IPS-NIHi7 (cell line): Measurements from ENCODE around the gene HGFAC.
"Not testable (repeated sequence)": the region's sequence is repeated elsewhere in the genome, so short reads cannot be mapped to it uniquely, and the experiment has no call there.

Experiments used
- DNase-seq: peaks from one replicate; pipeline ENCODE4 v3.0.0; 2012; ENCODE audit warnings: mixed read lengths; ENCODE audit errors: extremely low spot score

The HGFAC gene

DNA sequence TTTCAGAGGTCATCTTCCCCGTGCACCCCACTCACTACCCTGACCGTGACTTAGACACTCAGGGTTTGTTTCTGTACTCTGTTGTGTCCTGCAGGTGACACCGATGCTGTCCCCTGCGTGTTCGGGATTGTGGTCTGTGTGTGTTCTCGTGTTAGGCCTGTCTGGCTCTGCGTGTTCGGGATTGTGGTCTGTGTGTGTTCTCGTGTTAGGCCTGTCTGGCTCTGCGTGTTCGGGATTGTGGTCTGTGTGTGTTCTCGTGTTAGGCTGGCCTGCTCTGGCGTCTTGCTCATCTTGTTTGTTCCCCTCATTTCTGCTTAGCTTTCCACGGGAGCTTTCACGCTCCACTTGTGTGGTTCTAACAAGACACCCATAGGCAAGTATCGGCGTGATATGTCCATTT, 30.6 kb upstream of the HGFAC start:
- not testable (repeated sequence) for DNase-seq

DNA sequence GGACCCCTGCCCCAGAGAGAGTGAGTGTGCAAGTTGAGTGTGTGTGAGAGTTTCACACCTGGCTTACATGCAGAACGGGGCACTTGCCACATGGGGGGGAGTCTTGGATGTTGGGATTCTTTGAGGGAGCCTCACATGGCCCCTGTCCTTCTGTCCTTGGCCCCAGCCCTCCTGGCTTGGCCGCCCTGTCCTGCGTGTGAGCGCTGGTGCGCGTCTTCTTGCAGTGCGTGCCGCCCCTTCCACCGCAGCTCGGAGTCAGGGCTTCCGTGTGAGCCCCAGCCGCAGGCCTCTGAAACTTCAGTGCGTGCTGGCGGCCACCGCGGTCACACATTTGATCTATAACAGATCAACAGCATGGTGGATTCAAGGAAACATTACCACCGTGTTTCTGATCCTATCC, 30.1 kb upstream of the HGFAC start:
- no peak for DNase-seq

DNA sequence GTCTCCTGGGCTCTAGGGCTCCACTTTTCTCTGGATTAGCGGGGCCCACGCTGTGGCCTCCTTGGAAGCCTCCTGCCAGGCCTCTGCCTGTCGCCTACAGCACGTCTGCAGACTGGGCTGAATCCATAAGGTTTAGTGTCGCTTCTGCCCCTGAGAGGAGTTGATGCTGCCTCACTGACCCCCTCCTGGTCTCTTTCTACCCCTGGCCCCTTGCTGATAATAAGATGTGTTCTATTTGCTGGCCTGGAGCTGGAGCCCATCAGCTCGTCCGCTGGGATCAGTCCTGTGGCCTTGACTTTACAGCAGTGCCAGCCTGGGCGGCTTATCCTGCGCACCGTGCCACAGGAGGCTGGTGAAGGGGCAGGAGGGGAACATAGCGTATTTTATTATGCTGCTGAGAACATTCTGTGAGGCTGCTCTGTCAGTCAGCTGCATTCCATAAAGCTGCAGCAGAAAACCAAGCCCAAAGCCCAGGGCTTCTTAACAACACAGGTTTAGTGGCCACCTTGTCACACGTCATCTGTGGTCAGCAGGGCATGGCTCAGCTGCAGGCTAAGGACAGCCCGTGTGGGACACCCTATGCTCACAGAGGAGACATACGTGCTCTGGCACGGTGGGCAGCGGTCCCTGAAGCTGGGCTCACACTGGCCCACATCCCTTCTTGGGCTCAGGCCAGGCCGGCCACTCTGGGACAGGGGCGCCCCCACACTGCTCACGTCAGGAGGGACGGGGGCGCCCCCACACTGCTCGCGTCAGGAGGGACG, 29.3 kb upstream of the HGFAC start:
- no peak for DNase-seq

DNA sequence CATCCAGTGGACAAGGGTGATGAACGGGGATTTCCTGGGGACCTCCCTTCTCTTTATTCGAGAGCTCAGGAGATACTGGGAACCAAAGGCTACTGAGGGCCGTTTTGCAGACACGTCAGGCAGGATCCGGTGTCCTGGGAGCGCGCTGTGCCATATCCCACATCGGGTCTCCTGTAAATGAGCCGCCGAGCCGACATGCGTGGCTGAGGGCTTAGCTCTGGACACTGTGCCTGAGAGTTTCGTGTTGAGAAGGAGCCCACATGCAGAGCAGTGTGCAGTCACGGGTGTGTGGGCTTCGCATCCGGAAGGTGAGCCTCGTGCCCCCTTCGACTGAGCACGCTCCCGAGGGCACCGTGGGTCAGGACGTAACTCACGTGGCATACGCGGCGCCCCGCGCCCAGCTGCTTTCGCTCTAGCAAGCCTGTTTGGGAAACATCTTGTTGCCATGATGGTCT, 28.5 kb upstream of the HGFAC start:
- no peak for DNase-seq

DNA sequence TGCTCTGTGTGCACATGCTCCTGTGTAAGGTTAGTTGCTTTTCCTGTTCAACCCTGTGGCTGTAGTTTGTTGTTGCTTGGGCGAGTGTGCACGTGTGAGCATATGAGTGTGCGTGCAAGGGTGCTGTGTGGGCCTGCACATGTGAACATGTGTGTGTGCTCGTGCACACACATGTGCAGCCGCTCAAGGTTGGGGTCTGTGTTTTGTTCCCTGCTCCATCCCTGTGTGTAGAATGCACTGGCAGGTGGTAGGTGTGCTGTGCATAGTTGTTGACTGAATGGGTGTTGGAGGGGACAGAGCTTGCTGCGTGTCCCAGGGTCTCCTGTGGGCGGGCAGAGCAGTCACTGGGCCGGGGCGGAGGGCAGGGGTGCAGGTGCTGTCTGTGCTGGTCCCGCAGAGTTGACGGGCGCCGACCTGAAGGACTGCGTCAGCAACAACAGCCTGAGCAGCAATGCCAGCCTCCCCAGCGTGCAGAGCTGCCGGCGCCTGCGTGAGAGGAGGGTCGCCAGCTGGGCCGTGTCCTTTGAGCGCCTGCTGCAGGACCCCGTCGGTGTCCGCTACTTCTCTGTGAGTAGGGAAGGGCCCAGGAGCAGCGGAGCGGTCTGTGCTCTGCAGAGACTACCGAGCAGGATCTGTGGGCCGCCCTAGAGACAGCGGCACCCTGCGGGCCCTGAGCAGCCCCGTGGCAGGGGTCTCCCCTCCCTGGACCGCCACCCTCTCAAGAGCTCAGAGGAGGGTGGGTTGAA, 27.9 kb upstream of the HGFAC start:
- no peak for DNase-seq

DNA sequence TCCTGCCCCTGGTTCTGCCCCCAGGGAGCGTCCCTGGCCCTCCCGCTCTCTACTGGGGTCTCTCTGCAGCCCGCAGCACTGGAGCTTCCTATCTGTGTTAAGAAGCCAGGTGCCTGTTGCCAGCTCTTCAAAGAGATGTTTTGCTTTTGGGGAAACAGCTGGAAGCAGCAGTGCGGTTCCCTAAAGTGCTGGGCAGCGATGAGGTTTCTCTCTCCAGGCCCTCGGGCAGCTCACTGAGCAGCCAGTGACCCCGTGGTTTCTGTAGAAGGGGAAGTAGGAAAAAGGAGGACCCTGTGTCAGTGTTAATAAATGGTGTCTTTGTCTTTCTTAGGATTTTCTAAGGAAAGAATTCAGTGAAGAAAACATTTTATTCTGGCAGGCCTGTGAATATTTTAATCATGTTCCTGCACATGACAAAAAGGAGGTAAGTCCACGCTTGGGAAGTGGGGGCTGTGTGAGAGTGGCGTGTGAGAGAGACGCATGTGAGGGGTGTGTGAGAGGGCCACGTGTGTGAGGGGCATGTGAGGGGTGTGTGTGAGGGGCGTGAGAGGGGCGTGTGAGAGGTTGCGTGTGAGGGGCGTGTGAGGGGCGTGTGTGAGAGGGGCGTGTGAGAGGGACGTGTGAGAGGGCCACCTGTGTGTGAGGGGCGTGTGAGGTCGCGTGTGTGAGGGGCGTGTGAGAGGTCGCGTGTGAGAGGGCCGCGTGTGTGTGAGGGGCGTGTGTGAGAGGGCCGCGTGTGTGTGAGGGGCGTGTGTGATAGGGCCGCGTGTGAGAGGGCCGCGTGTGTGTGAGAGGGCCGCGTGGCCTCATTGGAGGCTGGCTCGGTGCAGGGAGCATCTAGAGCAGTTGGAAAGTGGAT, 27.1 kb upstream of the HGFAC start:
- no peak for DNase-seq

DNA sequence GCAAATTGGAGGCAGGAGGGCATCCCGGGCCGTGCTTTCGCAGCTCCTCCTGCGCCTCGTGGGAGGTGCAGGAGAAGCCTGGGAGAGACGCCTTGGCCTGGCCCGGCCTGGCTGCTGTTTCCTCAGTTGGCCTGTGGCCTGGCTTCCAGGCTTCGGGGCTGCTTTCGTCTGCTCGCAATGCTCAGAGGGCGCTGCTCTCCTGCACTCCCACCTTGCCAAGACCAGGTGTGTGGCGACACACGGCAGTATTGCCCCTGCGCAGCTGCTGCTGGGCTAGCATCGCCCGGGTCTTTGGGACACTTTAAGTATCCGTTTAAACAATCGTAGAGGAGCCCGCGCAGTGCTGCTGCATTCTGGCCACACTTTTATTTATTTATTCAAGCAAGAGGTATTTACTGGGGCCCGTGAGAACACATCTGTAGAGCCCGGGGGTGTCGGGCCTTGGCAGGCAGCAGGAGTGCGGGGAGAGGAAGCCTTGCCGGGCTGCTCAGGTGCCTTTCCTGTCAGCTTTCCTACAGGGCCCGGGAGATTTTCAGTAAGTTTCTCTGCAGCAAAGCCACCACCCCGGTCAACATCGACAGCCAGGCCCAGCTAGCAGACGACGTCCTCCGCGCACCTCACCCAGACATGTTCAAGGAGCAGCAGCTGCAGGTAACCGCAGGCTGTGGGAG, 26.2 kb upstream of the HGFAC start:
- no peak for DNase-seq

DNA sequence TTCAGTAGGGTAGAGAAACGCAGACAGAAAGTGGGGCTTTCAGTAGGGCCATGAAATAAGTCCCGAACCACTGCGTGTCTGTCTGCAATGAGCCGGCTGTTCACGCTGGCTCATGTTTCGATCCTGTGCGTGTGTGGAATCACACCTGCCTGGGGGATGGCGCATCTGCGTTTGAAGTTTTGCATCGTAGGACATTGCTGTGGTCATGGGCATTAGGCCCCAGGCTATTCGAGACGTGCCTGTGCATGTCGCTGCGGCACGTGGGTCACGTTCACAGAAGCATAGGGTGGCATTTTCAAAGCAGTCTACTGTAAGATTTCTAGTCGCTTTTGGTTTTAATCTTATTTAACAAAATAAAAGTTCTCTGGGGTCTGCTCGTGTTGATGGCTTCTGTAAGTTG, 25.5 kb upstream of the HGFAC start:
- DNase-seq = no peak

DNA sequence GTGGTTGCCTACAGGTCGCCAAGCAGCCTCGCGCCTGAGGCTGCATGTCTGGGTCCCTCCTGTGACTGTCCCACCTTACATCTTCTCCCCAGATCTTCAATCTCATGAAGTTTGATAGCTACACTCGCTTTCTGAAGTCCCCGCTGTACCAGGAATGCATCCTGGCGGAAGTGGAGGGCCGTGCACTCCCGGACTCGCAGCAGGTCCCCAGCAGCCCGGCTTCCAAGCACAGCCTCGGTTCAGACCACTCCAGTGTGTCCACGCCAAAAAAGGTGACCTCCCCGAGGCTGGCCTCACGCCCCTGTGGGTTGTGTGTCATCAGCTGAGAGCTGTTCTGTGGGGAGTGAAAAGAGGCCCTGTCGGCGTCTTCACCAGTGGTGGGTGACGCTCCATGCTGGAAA, 24.9 kb upstream of the HGFAC start:
- DNase-seq = no peak

DNA sequence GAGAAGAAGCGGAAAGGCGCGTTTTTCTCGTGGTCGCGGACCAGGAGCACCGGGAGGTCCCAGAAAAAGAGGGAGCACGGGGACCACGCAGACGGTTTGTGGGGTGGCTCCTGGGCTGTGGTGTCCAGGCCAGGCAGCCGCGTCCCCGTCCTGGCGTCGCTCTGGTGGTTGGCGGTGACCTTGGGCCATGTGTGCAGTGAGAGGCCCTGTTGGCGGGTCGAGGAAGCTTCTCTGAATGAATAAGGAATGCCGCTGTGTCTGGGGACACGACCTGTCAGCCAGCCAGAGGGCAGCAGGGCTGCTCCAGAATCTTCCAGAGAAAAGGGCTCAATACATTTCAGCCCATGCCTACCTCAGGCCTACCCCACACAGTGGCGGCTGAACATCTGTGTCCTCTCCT, 24.3 kb upstream of the HGFAC start:
- no peak for DNase-seq

DNA sequence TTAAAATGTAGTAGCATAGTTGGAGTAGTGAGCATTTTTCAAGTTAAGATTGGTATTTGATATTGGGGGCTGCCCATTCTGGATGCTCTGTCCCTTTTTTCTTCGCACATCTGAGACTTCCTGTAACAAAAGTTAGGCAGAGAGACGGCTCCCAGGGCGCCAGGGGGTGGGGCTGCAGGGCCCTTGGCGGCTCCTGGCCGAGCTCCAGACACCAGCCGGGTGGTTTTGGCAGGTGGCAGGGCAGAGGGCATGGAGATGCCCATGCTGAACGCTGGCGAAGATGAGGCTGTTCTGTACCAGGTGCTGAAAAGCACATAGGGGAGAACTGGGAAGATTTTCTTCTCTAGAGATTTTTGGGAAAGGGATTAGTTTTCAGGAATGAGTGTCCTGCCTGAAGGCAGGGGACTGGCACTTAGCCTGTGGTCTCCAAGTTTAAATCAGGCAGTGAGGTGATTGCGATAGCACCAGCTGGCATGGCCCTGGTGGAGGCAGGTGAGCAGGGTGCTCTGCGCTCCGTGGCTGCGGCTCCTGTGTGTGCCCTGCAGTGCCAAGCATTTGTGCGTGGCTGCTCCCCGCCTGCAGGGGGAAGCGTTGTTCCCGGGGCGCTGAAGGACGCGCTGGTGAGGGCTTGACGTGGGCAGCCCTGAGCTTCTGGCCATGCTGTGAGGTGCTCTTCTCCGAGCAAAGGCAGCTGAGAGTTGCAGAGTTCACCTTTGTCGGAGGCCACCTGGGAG, 23.6 kb upstream of the HGFAC start:
- DNase-seq = peak; percentile 64

DNA sequence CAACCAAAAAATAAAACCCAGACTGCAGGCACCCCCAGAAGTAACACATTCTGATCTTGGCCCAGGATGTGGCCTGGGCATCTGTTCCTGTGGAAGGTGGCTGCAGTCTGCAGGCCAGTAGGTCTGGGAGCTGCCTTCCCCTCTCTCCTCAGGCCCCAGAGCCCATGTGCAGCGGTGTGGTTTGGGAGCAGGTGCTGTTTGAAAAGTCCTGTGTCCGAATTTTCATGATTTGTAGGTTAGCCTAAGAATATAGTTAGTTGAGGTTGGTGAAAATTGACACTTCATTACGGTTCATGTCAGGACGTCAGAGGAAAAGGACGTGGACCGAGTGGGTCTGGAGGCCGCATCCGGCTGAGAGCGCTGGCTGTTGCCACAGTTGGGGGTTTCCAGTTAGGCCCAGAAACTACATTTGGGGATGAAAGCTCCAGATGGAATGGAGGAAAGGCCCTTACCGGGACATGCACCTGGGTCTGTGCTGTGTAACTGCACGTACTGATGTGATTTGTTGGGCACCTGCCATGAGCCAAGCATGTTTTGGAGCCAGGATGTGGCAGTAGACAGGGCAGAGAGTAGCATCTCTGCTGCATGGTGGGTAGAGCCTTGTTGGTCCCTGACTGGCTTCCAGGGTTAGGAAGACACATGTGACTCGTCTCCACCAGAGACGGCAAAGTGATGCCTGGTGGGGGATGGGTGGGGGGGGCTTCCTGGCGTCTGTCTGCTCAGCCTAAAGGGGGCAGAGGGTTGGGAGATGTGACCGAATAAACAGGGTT, 21.7 kb upstream of the HGFAC start:
- no peak for DNase-seq

DNA sequence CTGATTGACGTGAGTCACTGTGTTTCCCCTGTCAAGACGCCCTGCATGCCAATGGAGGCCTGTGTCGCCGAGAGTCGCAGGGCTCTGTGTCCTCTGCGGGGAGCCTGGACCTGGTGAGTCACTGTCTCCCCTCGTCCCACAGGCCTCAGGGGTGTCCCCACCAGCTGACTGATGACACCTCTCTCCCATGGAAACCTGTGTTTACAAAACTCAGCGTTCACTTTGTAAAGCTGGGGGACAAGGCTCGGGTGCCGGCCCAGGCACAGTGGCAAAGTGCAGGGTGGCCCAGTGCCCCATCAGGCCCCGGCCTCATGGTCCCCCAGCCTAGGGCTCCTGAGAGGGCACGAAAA, 21.2 kb upstream of the HGFAC start:
- no peak for DNase-seq

DNA sequence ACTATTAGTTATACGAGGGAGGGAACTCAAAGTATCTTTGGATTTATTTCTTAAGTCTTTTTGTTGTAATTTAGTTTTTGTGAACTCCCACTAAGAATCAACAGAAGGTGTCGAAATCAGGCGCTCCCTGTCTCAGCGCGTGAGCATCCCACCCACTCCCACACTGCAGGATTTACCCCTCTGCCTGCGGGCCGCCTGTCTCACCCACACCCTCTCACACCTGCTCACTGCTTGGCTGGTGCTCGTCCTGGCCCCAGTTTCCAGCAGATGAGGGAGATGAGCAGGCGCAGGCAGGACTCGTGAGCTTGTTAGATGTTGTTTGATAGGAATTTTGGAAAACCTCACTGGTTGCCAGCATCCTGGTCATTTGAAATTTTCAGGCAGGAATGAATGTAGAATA, 20.8 kb upstream of the HGFAC start:
- no peak for DNase-seq

DNA sequence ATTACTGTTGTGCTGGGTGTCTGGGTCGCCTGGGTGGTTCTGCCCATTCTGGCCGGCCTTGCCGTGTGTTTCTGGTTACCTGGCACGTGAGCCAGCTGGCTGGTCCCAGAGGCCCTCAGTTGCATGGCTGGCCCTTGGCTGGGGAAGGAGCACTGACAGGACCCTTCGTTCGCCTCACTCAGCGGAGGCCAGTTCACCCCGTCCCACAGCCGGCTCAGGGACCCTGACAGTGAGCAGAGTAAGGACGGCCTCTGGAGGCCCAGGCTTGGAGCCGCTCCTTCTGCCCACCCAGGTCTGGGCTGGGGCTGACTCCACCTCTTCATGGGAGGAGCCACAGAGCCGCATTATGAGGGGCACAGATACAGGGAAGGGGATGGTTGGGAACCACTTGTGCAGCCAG, 20.3 kb upstream of the HGFAC start:
- DNase-seq = peak; percentile 52

DNA sequence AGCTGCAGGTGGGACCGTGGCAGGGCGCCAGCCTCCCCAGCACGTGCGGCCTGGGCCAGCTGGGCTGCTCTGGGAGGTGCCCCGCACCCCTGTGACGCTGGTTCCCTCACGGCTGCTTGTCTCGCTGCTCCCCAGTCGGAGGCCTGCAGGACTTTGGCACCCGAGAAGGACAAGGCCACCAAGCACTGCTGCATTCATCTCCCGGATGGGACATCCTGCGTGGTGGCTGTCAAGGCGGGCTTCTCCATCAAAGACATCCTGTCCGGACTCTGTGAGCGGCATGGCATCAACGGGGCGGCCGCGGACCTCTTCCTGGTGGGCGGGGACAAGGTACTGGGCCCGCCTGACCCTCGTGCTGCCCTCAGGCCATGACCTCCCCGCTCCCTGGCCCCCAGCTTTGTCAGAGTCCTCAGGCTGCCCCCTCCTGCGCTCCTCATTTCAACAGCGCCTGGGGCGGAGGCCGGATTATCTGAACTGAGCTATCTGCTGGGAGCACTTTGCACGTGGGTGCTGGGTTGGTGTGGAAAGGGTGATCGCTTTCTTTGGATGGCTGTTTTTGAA, 19.4 kb upstream of the HGFAC start:
- DNase-seq = no peak

DNA sequence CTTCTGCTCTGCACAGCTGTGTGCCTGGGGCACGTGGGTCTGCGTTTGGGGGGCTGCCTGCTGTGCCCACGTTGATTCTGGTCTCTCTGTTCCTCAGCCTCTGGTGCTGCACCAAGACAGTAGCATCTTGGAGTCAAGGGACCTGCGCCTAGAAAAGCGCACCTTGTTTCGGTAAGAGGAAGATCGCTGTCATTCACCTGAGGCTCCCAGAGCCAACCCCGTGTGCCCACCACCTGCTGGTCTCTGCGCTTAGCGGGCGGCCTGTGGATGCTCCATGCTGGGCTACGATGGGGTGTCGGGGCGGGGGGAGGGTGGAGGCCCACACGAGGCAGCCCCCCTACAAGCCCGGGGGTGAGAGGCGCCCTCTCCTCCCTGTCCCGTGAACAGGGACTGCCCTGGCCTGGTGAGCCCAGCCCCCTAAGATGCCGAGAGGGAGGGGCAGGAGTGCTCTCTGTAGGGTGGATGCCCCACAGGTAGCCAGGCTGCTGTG, 18.9 kb upstream of the HGFAC start:
- no peak for DNase-seq

DNA sequence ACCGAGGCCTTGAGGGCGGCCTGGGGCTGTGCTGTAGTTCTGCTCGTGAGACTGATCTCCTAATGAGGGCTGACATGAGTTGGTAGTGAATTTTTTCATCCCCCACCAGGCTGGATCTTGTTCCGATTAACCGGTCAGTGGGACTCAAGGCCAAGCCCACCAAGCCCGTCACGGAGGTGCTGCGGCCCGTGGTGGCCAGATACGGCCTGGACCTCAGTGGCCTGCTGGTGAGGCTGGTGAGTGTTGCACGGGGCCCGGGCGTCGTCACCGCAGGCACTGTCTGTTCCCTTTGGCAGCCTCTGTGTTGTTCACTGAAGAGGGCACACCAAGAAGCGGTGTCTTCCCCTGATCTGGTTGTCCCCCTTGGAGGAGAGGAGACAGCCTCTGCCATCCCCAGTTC, 18.4 kb upstream of the HGFAC start:
- DNase-seq = no peak

DNA sequence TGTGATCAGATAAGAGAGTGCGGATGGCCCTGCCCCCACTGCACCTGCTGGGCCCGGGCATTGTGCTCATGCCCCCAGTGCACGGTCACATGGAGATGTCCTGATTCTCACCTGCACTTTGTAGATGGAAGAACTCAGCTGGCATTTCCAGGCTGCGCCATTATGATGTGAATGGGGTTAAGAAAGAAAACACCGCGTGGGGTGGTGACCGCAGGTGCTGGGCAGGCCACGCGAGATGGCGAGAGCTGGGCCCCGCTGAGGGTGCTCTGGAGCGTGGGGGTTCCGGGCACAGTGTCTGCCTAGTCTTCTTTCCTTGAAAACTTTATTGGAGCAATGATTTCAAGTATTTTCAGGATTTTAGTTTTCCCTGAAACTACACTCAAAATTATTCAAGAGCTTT, 17.8 kb upstream of the HGFAC start:
- DNase-seq = no peak

DNA sequence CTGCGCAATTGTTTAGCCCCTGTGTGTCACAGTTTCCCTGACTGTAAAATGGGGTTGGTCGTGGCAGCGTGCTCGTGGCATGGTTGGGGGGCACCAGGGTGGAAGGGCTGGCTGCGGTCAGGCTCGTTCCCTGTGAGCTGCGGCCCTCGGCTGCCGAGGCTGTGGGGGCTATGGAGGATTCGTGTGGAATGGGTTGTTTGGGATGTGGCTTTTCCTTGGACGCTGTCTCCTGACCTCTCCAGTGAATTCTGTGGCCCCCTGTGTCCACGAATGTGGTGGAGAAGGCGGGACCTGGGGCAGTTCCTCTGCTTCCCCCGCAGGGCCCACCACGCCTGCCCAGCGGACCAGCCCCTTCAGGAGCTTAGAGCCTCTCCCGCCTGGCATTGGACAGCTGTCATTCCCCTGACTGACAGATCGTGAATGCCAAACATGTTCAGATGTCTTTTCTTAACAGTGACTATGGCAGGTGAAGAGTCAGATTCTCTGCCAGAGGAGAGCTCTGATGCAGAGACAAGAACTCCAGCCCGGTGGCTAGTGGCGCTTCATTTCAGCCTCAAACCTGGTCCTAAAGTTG, 17.2 kb upstream of the HGFAC start:
- no peak for DNase-seq
